ENCODE measurements around the gene CARMIL3.

Gene CARMIL3

DNA sequence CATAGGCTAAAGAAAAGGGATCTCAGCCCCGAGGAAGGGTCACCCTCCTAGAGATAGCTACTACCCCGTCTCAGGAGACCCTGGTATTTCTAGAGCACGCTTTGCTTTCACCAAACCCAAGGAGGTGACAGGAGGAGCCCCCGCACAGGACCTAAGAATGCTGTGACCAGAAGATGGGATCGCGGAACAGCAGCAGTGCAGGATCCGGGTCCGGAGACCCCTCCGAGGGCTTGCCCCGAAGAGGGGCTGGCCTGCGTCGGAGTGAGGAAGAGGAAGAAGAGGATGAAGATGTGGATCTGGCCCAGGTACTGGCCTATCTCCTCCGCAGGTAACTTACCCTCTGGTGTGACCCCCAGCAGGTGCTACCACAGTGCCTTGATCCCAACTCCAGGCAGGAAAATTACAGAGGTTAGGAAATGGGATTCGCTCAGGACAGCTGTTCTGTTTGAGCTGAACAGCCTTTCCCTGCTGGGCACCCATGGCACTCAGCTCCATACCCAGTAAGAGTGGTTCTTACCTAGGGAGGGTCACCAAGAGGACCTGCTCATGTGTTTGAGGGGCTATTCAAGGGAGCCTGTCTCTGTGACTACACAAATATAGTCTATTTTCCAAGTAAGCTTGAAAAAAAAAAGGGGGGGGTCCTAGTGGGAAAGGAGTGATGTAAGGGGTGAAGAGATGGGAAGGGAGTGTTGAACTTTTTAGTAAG is 63.8 kb downstream of the CARMIL3 start:
- DNase-seq (ENCODE audit: low spot score): no peak

DNA sequence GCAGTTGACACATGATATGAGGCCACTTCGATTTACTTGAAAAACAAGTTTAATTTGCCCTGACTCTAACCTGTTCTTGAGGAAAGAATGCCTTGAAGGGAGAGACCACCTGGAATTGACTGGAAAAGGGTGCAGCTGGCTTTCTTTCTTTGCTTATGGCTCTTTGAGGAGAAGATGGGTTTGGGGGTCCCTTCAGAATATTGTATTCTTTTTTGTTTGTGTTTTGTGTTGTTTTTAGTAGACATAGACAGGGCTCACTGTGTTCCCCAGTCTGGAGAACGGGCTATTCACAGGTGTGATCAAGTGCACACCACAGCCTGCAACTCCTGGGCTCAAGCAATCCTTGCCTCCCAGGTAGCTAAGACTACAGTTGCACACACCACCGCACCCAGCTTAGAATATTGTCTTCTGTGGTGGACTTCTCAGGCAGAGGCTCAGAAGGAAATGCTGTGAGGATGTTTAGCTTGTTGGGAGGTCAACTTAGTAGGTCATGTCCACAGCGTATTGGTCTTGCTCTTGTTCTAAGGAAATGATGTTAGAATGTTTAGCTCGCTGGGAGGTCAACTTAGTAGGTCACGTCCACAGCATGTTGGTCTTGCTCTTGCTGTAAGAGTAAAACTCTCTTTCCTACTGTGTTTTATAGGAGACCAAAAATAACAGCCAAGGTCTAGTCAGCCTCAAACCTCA is 64.5 kb downstream of the CARMIL3 start:
- no peak for DNase-seq (ENCODE audit: low spot score)

DNA sequence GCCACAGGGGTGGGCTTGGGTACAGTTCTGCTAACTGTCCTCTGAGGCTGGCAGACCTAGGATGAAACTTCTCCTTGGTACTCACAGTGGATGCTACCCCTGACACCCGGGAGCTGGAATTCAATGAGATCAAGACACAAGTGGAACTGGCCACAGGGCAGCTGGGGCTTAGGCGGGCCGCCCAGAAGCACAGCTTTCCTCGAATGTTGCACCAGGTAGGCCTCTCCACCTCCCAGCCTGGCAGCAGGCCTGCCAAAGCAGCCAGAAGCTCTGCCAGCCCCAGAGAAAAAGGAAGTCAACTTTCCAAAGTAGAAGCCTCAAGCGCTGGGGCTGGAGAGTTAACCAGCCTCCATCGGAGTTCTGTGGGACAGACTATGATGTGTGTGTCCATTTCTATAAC is 65.4 kb downstream of the CARMIL3 start:
- no peak for DNase-seq (ENCODE audit: low spot score)
